Measurements from ENCODE around the gene ASB4.

ASB4 gene

GRCh38 chr7:95525503-95525902 is 39.8 kb downstream of the ASB4 start:
- no peak overlapping the region for H3K27ac ChIP-seq

GRCh38 chr7:95526128-95526738 is 40.5 kb downstream of the ASB4 start:
- intact Hi-C loops (cut with DNase I; ENCODE audit: low total_unique reads): loop anchor here (2.0 kb wide), 1 partner anchor 157 kb away; no protein-coding TSS in a partner anchor
- Histone ChIP-seq H3K27ac (no peak overlapping the region), H3K27me3 (peaks cover 0 to 8% of the 10 kb centered on the region in 2 donors), H3K36me3 (no peaks in the 10 kb centered on the region), H3K4me1 (no peaks in the 10 kb centered on the region), H3K9me3 (no peaks in the 10 kb centered on the region), H3K4me3 (no peak overlapping the region)
- no peak for DNase-seq
- TF ChIP-seq CTCF (IDR thresholded peaks at IDR 0.05): no peak

More at GRCh38 chr7:95525503-95525902, 39.8 kb downstream of the ASB4 start:
- H3K27me3 ChIP-seq: peaks cover 0 to 8% of the 10 kb centered on the region in 2 donors
- no peaks in the 10 kb centered on the region for H3K4me1 ChIP-seq
- no peak overlapping the region for H3K4me3 ChIP-seq
- no peak for DNase-seq
- intact Hi-C loops (cut with DNase I; ENCODE audit: low total_unique reads): no loop called here
- no peaks in the 10 kb centered on the region for H3K36me3 ChIP-seq
- no peak for TF ChIP-seq CTCF (IDR thresholded peaks at IDR 0.05)
- no peaks in the 10 kb centered on the region for H3K9me3 ChIP-seq

GRCh38 chr7:95527033-95527775 is 41.5 kb downstream of the ASB4 start:
- H3K9me3 ChIP-seq: no peaks in the 10 kb centered on the region
- intact Hi-C loops (cut with DNase I; ENCODE audit: low total_unique reads): loop anchor here (2.0 kb wide), 1 partner anchor 156 kb away; no protein-coding TSS in a partner anchor
- DNase-seq: peak in 1 of 2 donors; percentile 32
- no peaks in the 10 kb centered on the region for H3K4me1 ChIP-seq
- no peak overlapping the region for H3K4me3 ChIP-seq
- no peaks in the 10 kb centered on the region for H3K36me3 ChIP-seq
- H3K27ac ChIP-seq: no peak overlapping the region
- H3K27me3 ChIP-seq: peaks cover 0 to 8% of the 10 kb centered on the region in 2 donors
- peak; percentile 89 to 91 for TF ChIP-seq CTCF (IDR thresholded peaks at IDR 0.05)

- no peaks in the 10 kb centered on the region for H3K36me3 ChIP-seq
- H3K27ac ChIP-seq: no peak overlapping the region
- no peak for TF ChIP-seq CTCF (IDR thresholded peaks at IDR 0.05)
- peaks cover 0 to 8% of the 10 kb centered on the region in 2 donors for H3K27me3 ChIP-seq
- no peak for DNase-seq
- intact Hi-C loops (cut with DNase I; ENCODE audit: low total_unique reads): loop anchor here (2.0 kb wide), 1 partner anchor 155 kb away; no protein-coding TSS in a partner anchor
- no peak overlapping the region for H3K4me3 ChIP-seq
- no peaks in the 10 kb centered on the region for H3K9me3 ChIP-seq
- H3K4me1 ChIP-seq: no peaks in the 10 kb centered on the region
These were observed 42.1 kb downstream of the ASB4 start for GRCh38 chr7:95527776-95528250.

GRCh38 chr7:95529701-95530100 is 44.0 kb downstream of the ASB4 start:
- H3K4me3 ChIP-seq: no peak overlapping the region
- peaks cover 0 to 14% of the 10 kb centered on the region in 2 donors for H3K27me3 ChIP-seq
- intact Hi-C loops (cut with DNase I; ENCODE audit: low total_unique reads): no loop called here
- no peaks in the 10 kb centered on the region for H3K36me3 ChIP-seq
- DNase-seq: no peak
- TF ChIP-seq CTCF (IDR thresholded peaks at IDR 0.05): no peak
- H3K27ac ChIP-seq: no peak overlapping the region
- no peaks in the 10 kb centered on the region for H3K4me1 ChIP-seq
- no peaks in the 10 kb centered on the region for H3K9me3 ChIP-seq
